Cardiac fibroblast (primary cell): ENCODE results near the gene PPFIA2.

Experiments used
- DNase-seq, 2 donors: peaks; one replicate each; pipeline versions ENCODE4 v3.0.0 to v3.0.0-alpha.2; 2010; ENCODE audit warnings: low read depth in 2 of 2
- H3K4me3 ChIP-seq, 2 donors: replicated peaks in 1 of 2; 1 replicate in 1 of 2; 2 replicates in 1 of 2; pipeline ENCODE4 v1.5.1; 2011; ENCODE audit warnings: low read depth in 2 of 2, low read length in 2 of 2, mild to moderate bottlenecking in 2 of 2, moderate library complexity in 1 of 2
- CTCF ChIP-seq: IDR thresholded peaks from one replicate; pipeline ENCODE4 v1.5.1; 2011; ENCODE audit warnings: low read depth, mild to moderate bottlenecking, low read length, inconsistent platforms

PPFIA2 gene

GRCh38 chr12:81401241-81401640, 357.9 kb downstream of the PPFIA2 start:
- H3K4me3 ChIP-seq, result no peak overlapping the region
- no peak for TF ChIP-seq CTCF
- DNase-seq, result no peak

- no peak for TF ChIP-seq CTCF
- no peak for DNase-seq
- H3K4me3 ChIP-seq, result no peak overlapping the region
Measured at GRCh38 chr12:81400024-81400423, 359.1 kb downstream of the PPFIA2 start.

GRCh38 chr12:81395431-81395830, 363.7 kb downstream of the PPFIA2 start:
- DNase-seq, result no peak
- no peak for TF ChIP-seq CTCF
- H3K4me3 ChIP-seq, result no peak overlapping the region

- no peak for TF ChIP-seq CTCF
- no peak for DNase-seq
- H3K4me3 ChIP-seq, result no peak overlapping the region
Measured at GRCh38 chr12:81389550-81390099, 369.5 kb downstream of the PPFIA2 start.

- no peak for TF ChIP-seq CTCF
- H3K4me3 ChIP-seq, result no peak overlapping the region
- no peak for DNase-seq
Measured at GRCh38 chr12:81386101-81386500, 373.0 kb downstream of the PPFIA2 start.

GRCh38 chr12:81381951-81382350, 377.2 kb downstream of the PPFIA2 start:
- DNase-seq, result no peak
- no peak overlapping the region for H3K4me3 ChIP-seq
- TF ChIP-seq CTCF, result no peak

- TF ChIP-seq CTCF, result no peak
- H3K4me3 ChIP-seq, result no peak overlapping the region
- peak in 1 of 2 donors; percentile 5 for DNase-seq
Measured at GRCh38 chr12:81378601-81379285, 380.4 kb downstream of the PPFIA2 start.
